HepG2 (cell line): Measurements from ENCODE around the gene IL3RA. TPM values are rescaled to one million over a fixed set of nuclear protein-coding genes. Genes with fewer than 3 reads are reported as not detected.

Experiments used
- NAIF1 ChIP-seq: sonication (generic); formaldehyde crosslinking; IDR thresholded peaks from 2 replicates; pipeline ENCODE4 v1.5.0; 2020; ENCODE audit warnings: mild to moderate bottlenecking, missing genetic modification reagents, borderline replicate concordance
- RARA ChIP-seq: IDR thresholded peaks from 2 replicates; pipeline ENCODE4 v1.6.1; 2016; ENCODE audit warnings: missing genetic modification reagents, missing compliant biosample characterization
- RBFOX2 ChIP-seq: fragments of 200-400 bp; formaldehyde crosslinking; IDR thresholded peaks from 2 replicates; pipeline ENCODE4 v1.6.1; 2017; ENCODE audit warnings: low read depth, mild to moderate bottlenecking, low read length
- ZNF350 ChIP-seq: sonication (generic); formaldehyde crosslinking; IDR thresholded peaks from 2 replicates; pipeline ENCODE4 v1.4.0; 2020; ENCODE audit warnings: mild to moderate bottlenecking, low read depth, missing genetic modification reagents, borderline replicate concordance
- ZNF605 ChIP-seq: sonication (generic); formaldehyde crosslinking; IDR thresholded peaks from 2 replicates; pipeline ENCODE4 v1.8.0; 2022; ENCODE audit warnings: mild to moderate bottlenecking, missing genetic modification reagents
- ZNF780A ChIP-seq: sonication (generic); formaldehyde crosslinking; IDR thresholded peaks from 2 replicates; pipeline ENCODE4 v1.8.0; 2022; ENCODE audit warnings: mild to moderate bottlenecking, missing genetic modification reagents, moderate library complexity
- ZNF839 ChIP-seq: sonication (generic); formaldehyde crosslinking; IDR thresholded peaks from 2 replicates; pipeline ENCODE4 v1.4.0; 2020; ENCODE audit warnings: missing genetic modification reagents, mild to moderate bottlenecking, borderline replicate concordance
- polyA plus RNA-seq, 8 experiments: library from polyadenylated mRNA; depleted of rRNA in 3 of 8; stranded (reverse) in 7 of 8; unstranded in 1 of 8; fragments of >200 nt; fragmentation: Illumina TruSeq in 4 of 8; extraction: Trizol in 4 of 8; gene quantifications; 2 replicates each; pipeline versions ENCODE4 v1.2.1 to v1.2.3, GENCODE V29; 2011 to 2016; ENCODE audit warnings: low read depth in 4 of 8, missing spikeins in 1 of 8, mixed read lengths in 1 of 8; ENCODE audit not compliant: insufficient read depth in 1 of 8
- total RNA-seq, 5 experiments: library from RNA; depleted of rRNA; stranded (reverse); fragments of >200 nt; fragmentation: Illumina TruSeq; extraction: Trizol; gene quantifications; 2 replicates each; pipeline ENCODE4 v1.2.3, GENCODE V29; 2016; ENCODE audit warnings: low read depth in 1 of 5
- TF ChIP-seq, protein P1 (sequence below), 2 experiments: fragments of 450-650 bp in 1 of 2; sonication (generic) in 1 of 2; formaldehyde crosslinking in 1 of 2; IDR thresholded peaks; 2 replicates each; pipeline versions ENCODE4 v1.6.1 to v1.8.0; 2016 to 2022; ENCODE audit warnings: antibody characterized with exemption in 1 of 2, mild to moderate bottlenecking in 1 of 2, missing genetic modification reagents in 1 of 2
- TF ChIP-seq, protein P2 (sequence below): sonication (generic); formaldehyde crosslinking; IDR thresholded peaks from 2 replicates; pipeline ENCODE4 v1.4.0; 2020; ENCODE audit warnings: low read depth, mild to moderate bottlenecking, missing genetic modification reagents

Gene IL3RA
- total and polyA plus RNA-seq, 2 of the 13 experiments (the other 11 are each of a cell fraction or from before 2014, with no cell fraction given): not detected

DNA sequence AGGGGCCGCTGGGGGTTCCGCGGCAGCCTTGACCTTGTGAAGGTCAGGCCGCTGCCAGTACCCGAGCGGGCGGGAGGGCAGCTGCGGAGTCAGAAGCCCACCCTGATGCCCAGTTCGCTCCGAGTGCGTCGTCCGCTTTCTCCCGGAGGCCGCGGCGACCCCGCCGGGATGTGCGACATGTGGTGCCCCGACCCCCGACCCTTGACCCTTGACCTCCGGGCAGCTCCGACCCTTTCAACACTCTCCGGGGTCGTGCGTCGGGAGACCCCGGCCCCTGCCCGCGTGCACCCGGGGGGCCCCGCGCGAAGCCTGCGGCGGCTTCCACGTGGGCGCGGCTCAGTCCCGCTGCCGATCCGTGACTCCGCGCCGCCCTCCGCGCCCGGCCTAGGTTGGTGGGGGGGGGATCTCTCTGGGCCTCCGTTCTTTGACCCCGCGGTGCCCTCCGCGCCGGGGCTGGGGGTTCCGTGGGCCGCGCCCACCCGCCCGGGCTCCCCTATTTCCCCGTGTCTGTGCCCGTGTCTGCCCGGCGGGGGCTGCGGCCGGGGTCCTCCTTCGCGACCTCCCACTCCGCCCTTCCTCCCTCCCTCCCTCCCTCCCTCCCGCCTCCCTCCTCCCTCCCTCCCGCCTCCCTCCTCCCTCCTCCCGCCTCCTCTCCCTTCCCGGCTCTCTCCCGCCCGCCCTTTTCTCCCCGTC lies 55.9 kb downstream of the IL3RA start (continued):
- TF ChIP-seq, protein P1, sequence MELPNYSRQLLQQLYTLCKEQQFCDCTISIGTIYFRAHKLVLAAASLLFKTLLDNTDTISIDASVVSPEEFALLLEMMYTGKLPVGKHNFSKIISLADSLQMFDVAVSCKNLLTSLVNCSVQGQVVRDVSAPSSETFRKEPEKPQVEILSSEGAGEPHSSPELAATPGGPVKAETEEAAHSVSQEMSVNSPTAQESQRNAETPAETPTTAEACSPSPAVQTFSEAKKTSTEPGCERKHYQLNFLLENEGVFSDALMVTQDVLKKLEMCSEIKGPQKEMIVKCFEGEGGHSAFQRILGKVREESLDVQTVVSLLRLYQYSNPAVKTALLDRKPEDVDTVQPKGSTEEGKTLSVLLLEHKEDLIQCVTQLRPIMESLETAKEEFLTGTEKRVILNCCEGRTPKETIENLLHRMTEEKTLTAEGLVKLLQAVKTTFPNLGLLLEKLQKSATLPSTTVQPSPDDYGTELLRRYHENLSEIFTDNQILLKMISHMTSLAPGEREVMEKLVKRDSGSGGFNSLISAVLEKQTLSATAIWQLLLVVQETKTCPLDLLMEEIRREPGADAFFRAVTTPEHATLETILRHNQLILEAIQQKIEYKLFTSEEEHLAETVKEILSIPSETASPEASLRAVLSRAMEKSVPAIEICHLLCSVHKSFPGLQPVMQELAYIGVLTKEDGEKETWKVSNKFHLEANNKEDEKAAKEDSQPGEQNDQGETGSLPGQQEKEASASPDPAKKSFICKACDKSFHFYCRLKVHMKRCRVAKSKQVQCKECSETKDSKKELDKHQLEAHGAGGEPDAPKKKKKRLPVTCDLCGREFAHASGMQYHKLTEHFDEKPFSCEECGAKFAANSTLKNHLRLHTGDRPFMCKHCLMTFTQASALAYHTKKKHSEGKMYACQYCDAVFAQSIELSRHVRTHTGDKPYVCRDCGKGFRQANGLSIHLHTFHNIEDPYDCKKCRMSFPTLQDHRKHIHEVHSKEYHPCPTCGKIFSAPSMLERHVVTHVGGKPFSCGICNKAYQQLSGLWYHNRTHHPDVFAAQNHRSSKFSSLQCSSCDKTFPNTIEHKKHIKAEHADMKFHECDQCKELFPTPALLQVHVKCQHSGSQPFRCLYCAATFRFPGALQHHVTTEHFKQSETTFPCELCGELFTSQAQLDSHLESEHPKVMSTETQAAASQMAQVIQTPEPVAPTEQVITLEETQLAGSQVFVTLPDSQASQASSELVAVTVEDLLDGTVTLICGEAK (IDR thresholded peaks at IDR 0.05): no peak
- TF ChIP-seq, protein P1 (CRISPR knock-in tag; IDR thresholded peaks at IDR 0.05): no peak; the same call in 1 of the 2 replicates
- TF ChIP-seq ZNF839 (CRISPR knock-in tag) (peak; percentile 54; the same call in 1 of the 2 replicates), ZNF350 (CRISPR knock-in tag) (no peak; the same call in 1 of the 2 replicates), RBFOX2 (peak; percentile 92), ZNF780A (no peak), RARA (CRISPR knock-in tag) (peak; percentile 82), NAIF1 (CRISPR knock-in tag) (no peak), ZNF605 (CRISPR knock-in tag) (peak; percentile 74; the same call in 1 of the 2 replicates)
- TF ChIP-seq, protein P2, sequence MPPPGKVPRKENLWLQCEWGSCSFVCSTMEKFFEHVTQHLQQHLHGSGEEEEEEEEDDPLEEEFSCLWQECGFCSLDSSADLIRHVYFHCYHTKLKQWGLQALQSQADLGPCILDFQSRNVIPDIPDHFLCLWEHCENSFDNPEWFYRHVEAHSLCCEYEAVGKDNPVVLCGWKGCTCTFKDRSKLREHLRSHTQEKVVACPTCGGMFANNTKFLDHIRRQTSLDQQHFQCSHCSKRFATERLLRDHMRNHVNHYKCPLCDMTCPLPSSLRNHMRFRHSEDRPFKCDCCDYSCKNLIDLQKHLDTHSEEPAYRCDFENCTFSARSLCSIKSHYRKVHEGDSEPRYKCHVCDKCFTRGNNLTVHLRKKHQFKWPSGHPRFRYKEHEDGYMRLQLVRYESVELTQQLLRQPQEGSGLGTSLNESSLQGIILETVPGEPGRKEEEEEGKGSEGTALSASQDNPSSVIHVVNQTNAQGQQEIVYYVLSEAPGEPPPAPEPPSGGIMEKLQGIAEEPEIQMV (CRISPR knock-in tag): no peak
